ENCODE data around the gene RBPJL.

DNA sequence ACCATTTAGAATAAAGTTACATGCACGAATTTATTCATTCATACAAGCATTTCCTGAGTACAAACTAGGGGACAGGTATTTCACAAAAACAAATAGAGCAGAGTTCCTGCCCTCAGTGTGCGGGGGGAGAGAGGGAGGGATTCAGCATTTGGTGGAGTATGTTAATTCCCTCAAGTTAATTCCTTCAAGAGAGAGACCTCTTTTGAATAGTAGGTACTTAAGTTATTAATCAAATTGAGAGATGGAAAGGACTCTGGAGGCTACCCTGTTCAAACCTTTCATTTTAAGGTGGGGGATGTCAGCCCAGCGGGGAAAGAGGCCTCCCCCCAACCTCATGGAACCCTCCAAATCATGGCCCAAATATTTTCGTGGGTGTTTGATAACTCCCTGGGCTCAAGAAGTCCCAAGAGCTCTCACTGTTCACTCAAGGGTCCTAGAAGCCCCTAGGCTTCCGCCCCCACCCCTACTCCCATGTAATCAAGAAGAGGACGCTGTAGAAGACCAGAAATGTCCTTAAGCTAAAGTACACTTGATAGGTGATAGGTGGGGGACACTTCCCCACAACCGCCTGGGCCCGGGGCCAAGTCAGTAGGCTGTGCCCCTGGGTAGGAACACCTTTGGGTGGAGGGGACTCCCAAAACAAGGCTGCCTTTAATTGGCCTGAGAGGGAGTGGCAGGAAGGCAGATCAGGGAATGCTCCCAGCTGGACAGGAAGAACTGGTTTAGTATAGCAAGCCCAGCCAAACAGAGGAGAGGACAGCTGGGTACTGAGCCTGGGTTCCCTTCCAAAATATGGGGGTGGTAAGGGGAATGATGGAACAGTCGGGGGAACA, 38.7 kb downstream of the RBPJL start:
- TF ChIP-seq CTCF (conservative IDR thresholded peaks at IDR 0.05; ENCODE audit: low read depth, low read length) = no peak
- TF ChIP-seq EZH2 (IDR thresholded peaks at IDR 0.05; ENCODE audit: low read length, unreplicated experiment) = no peak
- TF ChIP-seq EZH2phosphoT487 (IDR thresholded peaks at IDR 0.05; ENCODE audit: borderline replicate concordance, low read length) = no peak
